ENCODE measurements around the gene VAPB. TPM values are rescaled to one million over a fixed set of nuclear protein-coding genes. Genes with fewer than 3 reads are reported as not detected.

VAPB gene
- total RNA-seq, 1 donor from 2014 or later: 55.3 TPM

DNA sequence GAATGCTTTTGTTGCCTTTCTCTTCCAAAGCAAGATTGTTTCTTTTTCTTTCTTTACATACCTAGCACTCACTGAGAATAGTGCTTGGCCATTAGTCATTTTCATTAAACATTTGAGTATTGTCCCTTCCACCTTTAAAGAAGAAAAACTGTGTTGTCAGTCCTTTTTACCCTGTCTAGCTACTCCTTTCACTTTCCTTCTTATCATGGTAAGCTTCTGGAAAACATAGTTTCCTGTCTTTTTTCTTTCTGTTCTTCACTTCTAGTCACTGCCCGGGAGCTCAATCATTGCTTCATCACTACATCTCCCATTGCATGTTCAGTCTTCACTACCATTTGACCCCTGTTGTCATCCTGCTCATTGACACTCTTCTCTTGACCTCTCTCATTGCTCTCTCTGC is 12.1 kb downstream of the VAPB start:
- Mint-ChIP-seq H3K27ac (ENCODE audit: unreplicated experiment) (no peak overlapping the region), H3K4me1 (ENCODE audit: low read depth) (peaks cover 16% of the 10 kb centered on the region), H3K4me3 (ENCODE audit: unreplicated experiment) (no peak overlapping the region), H3K27me3 (ENCODE audit: low read depth) (no peaks in the 10 kb centered on the region), H3K36me3 (ENCODE audit: low read depth) (no peaks in the 10 kb centered on the region), H3K9me3 (ENCODE audit: low read depth) (no peaks in the 10 kb centered on the region)
- DNase-seq (ENCODE audit: low spot score): no peak
- TF ChIP-seq, protein P1, sequence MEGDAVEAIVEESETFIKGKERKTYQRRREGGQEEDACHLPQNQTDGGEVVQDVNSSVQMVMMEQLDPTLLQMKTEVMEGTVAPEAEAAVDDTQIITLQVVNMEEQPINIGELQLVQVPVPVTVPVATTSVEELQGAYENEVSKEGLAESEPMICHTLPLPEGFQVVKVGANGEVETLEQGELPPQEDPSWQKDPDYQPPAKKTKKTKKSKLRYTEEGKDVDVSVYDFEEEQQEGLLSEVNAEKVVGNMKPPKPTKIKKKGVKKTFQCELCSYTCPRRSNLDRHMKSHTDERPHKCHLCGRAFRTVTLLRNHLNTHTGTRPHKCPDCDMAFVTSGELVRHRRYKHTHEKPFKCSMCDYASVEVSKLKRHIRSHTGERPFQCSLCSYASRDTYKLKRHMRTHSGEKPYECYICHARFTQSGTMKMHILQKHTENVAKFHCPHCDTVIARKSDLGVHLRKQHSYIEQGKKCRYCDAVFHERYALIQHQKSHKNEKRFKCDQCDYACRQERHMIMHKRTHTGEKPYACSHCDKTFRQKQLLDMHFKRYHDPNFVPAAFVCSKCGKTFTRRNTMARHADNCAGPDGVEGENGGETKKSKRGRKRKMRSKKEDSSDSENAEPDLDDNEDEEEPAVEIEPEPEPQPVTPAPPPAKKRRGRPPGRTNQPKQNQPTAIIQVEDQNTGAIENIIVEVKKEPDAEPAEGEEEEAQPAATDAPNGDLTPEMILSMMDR (IDR thresholded peaks at IDR 0.05): no peak

DNA sequence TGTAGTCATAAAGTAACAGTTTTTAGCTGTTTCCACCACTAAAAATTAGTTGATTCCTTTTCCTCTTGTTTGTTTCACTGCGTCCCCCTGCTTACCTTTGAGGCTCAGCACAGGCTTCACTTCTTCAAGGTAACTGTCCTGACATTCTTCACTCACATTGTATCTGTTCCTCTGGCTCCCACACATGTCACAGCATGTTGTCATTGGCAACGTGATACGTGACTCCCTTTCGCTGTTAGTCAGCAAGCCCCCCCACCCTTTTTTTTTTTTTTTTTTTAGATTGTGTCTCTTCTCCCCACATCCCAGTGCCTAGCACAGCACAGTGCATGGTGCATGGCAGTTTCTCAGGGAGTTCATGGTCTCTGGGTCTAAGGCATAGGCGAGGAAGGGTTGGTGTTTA is 13.3 kb downstream of the VAPB start:
- peaks cover 19% of the 10 kb centered on the region for H3K4me1 Mint-ChIP-seq (ENCODE audit: low read depth)
- no peaks in the 10 kb centered on the region for H3K27me3 Mint-ChIP-seq (ENCODE audit: low read depth)
- no peak overlapping the region for H3K27ac Mint-ChIP-seq (ENCODE audit: unreplicated experiment)
- no peaks in the 10 kb centered on the region for H3K36me3 Mint-ChIP-seq (ENCODE audit: low read depth)
- TF ChIP-seq, protein P1 (IDR thresholded peaks at IDR 0.05): no peak
- H3K9me3 Mint-ChIP-seq (ENCODE audit: low read depth): no peaks in the 10 kb centered on the region
- no peak for DNase-seq (ENCODE audit: low spot score)
- no peak overlapping the region for H3K4me3 Mint-ChIP-seq (ENCODE audit: unreplicated experiment)

DNA sequence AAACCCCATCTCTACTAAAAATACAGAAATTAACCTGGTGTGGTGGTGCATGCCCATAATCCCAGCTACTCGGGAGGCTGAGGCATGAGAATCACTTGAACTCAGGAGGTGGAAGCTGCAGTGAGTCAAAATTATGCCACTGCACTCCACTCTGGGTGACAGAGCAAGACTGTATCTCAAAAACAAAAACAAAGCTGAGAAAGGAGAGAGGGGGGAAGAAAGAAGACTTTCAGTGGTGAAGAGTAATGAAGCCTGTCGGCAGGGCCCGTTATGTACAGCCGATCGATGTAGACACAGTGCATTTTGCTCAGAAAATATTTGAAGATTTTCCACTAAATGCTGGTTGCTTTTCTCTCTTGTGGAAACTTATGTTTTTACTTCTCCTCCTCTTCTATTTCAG is 13.8 kb downstream of the VAPB start:
- no peak for DNase-seq (ENCODE audit: low spot score)
- no peak overlapping the region for H3K27ac Mint-ChIP-seq (ENCODE audit: unreplicated experiment)

DNA sequence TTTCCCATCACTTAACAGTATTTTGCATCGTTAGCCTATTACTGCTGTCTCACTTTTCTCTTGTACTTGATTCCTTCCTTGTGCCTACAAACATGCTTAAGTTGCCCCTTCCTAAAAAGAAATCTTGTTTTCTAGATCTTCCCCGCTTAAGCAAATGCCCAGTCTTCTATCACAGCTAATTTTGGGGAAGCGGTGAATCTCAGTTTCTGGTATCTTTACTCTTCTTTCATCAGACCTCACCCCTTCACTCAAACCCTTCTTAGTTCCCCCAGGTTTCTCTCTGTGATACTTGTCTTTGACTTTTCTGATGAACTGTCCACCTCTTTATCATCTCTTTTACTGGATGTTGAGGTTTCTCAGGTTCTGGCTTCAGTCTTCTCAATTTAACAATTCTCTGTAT is 14.2 kb downstream of the VAPB start:
- Mint-ChIP-seq H3K27me3 (ENCODE audit: low read depth) (no peaks in the 10 kb centered on the region), H3K9me3 (ENCODE audit: low read depth) (no peaks in the 10 kb centered on the region), H3K36me3 (ENCODE audit: low read depth) (no peaks in the 10 kb centered on the region), H3K27ac (ENCODE audit: unreplicated experiment) (no peak overlapping the region), H3K4me3 (ENCODE audit: unreplicated experiment) (no peak overlapping the region), H3K4me1 (ENCODE audit: low read depth) (peaks cover 24% of the 10 kb centered on the region)
- TF ChIP-seq, protein P1 (IDR thresholded peaks at IDR 0.05): no peak
- no peak for DNase-seq (ENCODE audit: low spot score)

More for the DNA sequence above, 13.8 kb downstream of the VAPB start:
- no peaks in the 10 kb centered on the region for H3K36me3 Mint-ChIP-seq (ENCODE audit: low read depth)
- no peak overlapping the region for H3K4me3 Mint-ChIP-seq (ENCODE audit: unreplicated experiment)
- TF ChIP-seq, protein P1 (IDR thresholded peaks at IDR 0.05): no peak
- H3K4me1 Mint-ChIP-seq (ENCODE audit: low read depth): peaks cover 24% of the 10 kb centered on the region
- H3K9me3 Mint-ChIP-seq (ENCODE audit: low read depth): no peaks in the 10 kb centered on the region
- no peaks in the 10 kb centered on the region for H3K27me3 Mint-ChIP-seq (ENCODE audit: low read depth)

DNA sequence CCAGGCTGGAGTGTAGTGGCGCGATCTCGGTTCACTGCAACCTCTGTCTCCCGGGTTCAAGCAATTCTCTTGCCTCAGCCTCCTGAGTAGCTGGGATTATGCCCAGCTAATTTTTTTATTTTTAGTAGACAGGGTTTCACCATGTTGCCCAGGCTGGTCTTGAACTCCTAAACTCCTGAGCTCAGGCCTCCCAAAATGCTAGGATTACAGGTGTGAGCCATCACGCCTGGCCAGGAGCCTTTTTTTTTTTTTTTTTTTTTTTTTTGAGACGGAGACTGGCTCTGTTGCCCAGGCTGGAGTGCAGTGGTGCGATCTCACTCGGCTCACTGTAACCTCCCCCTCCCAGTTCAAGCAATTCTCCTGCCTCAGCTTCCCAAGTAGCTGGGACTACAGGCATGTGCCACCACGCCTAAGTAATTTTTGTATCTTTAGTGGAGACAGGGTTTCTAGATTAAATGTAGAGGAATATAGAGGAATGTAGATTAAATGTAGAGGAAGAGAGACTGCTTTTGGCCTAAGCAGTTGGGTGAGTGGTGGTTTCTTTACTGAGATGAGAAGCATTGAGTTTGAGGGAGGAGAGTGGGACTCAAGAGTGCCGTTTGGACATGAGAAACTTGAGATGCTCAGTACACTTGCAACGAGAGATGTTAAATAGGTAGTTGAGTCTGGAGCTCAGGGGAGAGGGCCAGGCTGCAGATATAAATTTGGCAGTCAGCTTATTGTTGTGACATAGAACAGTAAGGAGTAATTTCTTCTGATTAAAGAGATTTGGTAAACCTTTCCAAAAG is 16.7 kb downstream of the VAPB start:
- Mint-ChIP-seq H3K4me3 (ENCODE audit: unreplicated experiment) (no peak overlapping the region), H3K4me1 (ENCODE audit: low read depth) (peaks cover 32% of the 10 kb centered on the region), H3K27ac (ENCODE audit: unreplicated experiment) (no peak overlapping the region), H3K36me3 (ENCODE audit: low read depth) (no peaks in the 10 kb centered on the region), H3K27me3 (ENCODE audit: low read depth) (no peaks in the 10 kb centered on the region), H3K9me3 (ENCODE audit: low read depth) (no peaks in the 10 kb centered on the region)
- DNase-seq (ENCODE audit: low spot score): no peak
- TF ChIP-seq, protein P1 (IDR thresholded peaks at IDR 0.05): no peak

Data from chondrocyte (in vitro differentiated cells).